Neural cell (in vitro differentiated cells): ENCODE data around the gene OTOG.

ENCODE experiments used
- EZH2 ChIP-seq: fragments of 200-600, 300-800 bp; shearing (Covaris generic), sonication (generic); IDR thresholded peaks from 2 replicates; pipeline ENCODE4 v1.6.1; 2014; ENCODE audit warnings: antibody characterized with exemption, low read length, borderline replicate concordance, mild to moderate bottlenecking; ENCODE audit not compliant: insufficient read depth, poor library complexity, severe bottlenecking
- MXI1 ChIP-seq: fragments of 450-650 bp; conservative IDR thresholded peaks from 2 replicates; pipeline ENCODE4 v1.6.1; 2014; ENCODE audit warnings: antibody characterized with exemption, mild to moderate bottlenecking; ENCODE audit not compliant: poor library complexity, severe bottlenecking
- POLR2AphosphoS5 ChIP-seq: IDR thresholded peaks from 2 replicates; pipeline ENCODE4 v1.6.1; 2012
- TAF1 ChIP-seq: IDR thresholded peaks from 2 replicates; pipeline ENCODE4 v1.6.1; 2012; ENCODE audit warnings: low read depth
- TF ChIP-seq, protein P1 (sequence below): fragments of 450-650 bp; IDR thresholded peaks from 2 replicates; pipeline ENCODE4 v1.5.1; 2014; ENCODE audit warnings: antibody characterized with exemption, mild to moderate bottlenecking, moderate library complexity; ENCODE audit not compliant: poor library complexity, severe bottlenecking

DNA sequence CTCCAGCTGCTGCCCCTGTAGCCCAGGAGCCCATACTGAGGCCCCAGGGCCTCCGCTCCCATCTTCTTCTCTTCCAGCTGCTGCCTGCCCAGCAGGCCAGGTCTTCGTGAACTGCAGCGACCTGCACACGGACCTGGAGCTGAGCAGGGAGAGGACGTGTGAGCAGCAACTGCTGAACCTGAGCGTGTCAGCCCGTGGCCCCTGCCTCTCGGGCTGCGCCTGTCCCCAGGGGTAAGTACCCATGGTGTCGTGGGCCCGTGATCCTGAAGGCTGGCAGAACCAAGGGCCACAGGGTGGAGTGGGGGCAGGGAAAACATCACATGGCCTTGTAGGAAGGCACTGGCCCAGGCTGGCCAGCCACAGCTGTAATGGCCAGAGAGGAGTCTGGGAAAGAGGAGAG, 31.2 kb downstream of the OTOG start:
- TF ChIP-seq, protein P1, sequence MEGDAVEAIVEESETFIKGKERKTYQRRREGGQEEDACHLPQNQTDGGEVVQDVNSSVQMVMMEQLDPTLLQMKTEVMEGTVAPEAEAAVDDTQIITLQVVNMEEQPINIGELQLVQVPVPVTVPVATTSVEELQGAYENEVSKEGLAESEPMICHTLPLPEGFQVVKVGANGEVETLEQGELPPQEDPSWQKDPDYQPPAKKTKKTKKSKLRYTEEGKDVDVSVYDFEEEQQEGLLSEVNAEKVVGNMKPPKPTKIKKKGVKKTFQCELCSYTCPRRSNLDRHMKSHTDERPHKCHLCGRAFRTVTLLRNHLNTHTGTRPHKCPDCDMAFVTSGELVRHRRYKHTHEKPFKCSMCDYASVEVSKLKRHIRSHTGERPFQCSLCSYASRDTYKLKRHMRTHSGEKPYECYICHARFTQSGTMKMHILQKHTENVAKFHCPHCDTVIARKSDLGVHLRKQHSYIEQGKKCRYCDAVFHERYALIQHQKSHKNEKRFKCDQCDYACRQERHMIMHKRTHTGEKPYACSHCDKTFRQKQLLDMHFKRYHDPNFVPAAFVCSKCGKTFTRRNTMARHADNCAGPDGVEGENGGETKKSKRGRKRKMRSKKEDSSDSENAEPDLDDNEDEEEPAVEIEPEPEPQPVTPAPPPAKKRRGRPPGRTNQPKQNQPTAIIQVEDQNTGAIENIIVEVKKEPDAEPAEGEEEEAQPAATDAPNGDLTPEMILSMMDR: no peak
- TF ChIP-seq MXI1 (no peak), TAF1 (no peak), POLR2AphosphoS5 (no peak), EZH2 (no peak)
